DMS79 (cell line): ENCODE results near the gene SYT8.
"Not testable (repeated sequence)": the region's sequence is repeated elsewhere in the genome, so short reads cannot be mapped to it uniquely, and the experiment has no call there.

Experiments used
- DNase-seq: peaks from one replicate; lab custom pipeline; 2025; lab: John Stamatoyannopoulos, UW

SYT8 gene

DNA sequence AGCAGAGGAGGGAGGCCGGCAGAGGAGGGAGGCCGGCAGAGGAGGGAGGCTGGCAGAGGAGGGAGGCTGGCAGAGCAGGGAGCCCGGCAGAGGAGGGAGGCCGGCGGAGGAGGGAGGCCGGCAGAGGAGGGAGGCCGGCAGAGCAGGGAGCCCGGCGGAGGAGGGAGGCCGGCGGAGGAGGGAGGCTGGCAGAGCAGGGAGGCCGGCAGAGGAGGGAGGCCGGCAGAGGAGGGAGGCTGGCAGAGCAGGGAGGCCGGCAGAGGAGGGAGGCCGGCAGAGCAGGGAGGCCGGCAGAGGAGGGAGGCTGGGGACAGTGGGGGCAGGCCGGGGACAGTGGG, 39.0 kb downstream of the SYT8 start:
- not testable (repeated sequence) for DNase-seq

- not testable (repeated sequence) for DNase-seq
These were observed 39.8 kb downstream of the SYT8 start for GRCh38 chr11:1874441-1875092.

GRCh38 chr11:1875093-1875850, 40.5 kb downstream of the SYT8 start:
- no peak for DNase-seq

DNA sequence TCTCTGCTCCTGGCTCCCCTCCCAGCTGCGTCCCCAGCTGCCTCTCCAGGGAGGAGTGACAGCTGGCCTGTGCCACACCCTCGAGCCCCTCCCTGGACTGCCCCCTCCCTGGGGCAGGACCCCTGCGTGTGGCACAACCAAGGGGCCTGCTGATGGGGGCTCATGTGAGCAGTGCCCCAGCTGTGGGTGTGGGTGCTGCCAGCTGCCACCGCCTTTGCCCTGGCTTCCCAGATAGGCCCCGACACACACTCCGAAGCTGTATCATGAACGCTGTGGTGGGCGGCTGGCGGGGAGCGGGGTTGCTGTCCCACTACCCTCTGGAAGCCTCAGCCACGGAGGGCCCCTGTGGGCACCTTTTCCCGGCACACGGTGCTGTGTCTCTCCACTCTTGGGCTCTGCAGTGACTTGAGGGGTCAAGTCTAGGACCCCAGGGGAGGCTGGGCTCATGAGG, 41.1 kb downstream of the SYT8 start:
- not testable (repeated sequence) for DNase-seq

DNA sequence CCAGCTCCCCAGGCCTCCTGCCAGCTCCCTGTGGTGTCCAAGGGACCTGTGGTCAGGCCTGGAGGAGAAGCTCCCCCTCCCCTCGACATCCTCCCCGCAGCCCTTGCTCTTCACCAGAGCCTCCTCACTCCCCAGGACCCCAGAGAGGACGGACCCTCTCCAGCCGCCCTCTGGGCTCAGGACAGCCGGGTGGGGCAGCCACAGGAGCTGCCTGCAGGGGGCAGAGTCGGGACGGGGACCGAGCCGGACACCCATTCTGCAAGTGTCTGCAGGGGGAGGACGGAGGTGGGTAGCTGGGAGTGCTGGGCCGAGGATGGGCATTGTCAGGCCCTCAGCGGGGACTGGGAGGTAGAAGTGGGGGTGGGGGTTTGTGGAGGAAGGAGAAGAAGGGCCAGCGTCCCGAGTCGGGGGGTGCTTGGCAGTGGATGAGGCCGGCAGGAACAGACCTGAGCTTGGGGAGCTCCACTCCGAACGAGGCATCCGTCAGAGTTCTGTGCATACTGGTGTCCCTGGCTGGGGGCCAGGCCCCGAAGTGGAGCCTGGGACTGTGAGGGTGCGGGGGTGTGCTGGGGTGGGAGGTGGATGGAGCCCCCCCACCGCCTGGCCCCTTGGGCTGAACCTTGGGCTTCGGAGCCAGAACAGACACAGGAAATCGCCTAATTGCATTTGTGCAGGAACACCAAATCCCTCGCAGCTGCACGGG, 41.7 kb downstream of the SYT8 start:
- no peak for DNase-seq

DNA sequence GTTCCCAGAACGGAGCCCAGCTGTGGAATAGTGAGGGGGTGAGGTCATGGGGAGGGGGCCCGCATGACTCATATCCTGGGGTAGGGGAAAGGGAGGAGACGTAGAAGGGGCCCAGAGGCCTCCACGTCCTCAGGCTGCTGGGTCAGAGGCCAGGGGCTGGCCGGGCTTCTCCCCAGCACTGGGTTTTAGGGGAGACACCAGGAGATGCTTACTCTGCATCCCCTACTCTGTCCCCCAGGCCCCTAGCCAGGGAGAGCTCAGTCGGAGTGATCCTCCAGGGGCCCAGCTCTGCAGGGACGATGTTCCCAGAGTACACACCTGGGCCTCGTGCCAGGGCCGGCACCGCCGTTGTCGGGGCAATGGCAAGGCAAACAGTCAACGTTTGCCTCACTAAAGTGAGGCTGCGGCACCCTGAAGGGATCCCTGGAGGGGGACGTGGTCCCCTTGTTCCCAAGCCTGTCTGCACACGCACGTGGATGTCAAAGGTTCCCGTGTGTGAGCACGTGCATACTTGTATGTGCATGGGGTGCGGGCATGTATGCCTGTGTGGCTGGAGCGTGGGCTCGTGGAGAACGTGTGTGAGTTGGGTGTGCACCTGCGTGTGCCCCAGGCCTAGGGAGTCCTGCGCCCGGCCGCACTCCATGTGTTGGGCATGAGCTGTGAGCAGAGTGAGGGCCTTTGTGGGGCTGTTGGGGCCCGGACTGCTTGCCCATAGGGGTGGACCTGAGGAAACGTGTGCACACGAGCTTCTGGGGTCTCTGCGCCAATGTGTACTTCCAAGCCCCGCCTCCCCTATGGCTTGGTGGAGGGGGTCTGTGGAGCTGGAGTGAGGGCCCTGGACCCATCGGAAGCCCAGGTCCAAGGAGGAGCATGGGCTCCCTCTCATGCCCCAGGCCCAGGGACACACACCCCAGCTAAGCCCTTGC, 42.7 kb downstream of the SYT8 start:
- DNase-seq, result no peak

GRCh38 chr11:1878137-1879031, 43.6 kb downstream of the SYT8 start:
- no peak for DNase-seq

GRCh38 chr11:1879342-1879940, 44.7 kb downstream of the SYT8 start:
- DNase-seq, result no peak

DNA sequence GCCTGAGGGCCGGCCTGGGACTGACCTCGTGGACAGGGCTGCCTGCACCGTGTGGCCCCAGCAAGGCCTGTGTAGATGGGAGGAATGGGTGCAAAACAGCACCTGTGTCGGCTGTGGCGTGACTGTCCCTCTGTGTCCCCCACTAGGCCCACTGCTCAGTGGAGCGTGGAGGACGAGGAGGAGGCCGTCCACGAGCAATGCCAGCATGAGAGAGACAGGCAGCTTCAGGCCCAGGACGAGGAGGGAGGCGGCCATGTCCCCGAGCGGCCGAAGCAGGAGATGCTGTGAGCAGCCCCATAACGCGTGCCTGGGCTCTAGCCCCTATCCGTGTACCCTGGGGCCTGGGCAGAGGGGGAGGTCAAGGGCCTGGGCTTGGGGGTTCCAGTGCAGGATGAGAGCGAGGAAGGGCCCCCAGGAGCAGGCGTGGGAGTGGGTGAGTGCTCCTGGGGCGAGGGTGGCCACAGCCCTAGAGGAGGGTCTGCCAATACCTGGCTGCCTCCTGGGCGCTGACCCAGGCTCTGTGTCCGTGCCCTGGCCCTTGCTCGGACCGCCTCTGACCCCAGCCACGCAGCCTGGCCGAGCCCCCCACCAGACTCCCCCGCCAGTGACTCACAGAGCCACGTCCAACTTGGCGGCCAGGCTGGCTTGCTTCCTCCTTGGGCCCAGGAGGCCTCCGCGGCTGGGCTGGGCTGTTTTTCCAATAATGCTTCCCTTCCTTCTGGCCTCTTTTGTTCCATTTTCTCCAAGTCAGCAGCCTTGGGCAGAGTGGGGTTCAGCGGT, 45.3 kb downstream of the SYT8 start:
- no peak for DNase-seq

DNA sequence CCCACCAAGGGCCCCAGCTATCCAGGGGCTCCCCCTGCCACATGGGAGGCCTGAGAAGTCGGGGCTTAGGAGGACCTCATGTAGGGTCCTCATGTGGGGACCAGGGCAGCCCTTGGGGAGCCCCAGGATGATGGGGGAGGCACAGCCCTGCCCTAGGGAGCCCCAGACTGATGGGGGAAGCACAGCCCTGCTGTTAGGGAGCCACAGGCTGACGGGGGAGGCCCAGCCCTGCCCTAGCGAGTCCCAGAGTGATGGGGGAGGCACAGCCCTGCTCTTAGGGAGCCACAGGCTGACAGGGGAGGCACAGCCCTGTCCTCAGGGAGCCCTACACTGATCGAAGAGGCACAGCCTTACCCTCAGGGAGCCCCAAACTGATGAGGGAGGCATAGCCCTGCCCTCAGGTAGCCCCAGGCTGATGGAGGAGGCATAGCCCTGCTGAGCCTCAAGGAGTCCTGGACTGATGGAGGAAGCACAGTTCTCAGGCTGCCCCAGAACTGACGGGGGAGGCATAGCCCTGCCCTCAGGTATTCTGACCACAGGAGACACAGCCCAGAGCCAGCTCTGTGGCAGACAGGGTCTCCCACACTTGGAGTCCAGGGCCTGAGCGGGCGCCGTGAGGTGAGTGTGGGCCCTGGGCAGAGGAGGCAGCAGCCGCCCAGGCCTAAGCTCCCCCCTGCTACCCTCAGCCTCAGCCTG, 46.1 kb downstream of the SYT8 start:
- DNase-seq, result no peak

DNA sequence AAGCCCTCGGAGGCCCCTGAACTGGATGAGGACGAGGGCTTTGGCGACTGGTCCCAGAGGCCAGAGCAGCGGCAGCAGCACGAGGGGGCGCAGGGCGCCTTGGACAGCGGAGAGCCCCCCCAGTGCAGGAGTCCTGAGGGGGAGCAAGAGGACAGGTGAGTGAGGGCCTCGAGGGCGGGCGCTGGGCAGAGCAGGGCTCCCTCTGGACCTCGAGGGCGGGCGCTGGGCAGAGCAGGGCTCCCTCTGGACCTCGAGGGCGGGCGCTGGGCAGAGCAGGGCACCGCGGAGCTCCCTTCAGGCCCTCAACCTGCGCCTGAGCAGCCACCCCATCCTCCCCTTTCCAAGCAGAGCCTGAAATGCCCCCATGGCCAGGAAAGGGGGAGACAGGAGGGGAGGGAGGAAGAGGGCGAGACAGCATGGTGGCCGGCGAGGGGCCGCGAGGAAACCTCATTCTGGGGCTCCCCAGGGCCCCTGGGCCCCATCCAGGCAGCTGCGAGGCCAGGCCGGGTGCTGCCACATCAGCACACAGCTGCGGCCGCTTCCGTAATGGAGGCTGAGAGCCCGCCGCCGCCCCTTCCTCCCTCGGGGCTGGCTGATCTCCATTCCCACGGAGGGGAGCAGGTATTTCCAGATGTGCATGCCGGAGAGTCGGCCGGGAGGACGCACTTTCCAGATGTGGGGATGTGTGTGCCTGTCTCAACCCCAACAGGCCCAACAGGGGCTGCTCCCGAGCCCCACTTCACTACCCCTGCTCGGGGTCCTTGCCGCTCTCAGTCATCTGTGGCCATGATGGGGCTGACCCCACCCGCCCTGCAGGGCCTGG, 46.9 kb downstream of the SYT8 start:
- DNase-seq, result no peak

- DNase-seq, result peak; percentile 16
These were observed 47.8 kb downstream of the SYT8 start for GRCh38 chr11:1882265-1883238.

DNA sequence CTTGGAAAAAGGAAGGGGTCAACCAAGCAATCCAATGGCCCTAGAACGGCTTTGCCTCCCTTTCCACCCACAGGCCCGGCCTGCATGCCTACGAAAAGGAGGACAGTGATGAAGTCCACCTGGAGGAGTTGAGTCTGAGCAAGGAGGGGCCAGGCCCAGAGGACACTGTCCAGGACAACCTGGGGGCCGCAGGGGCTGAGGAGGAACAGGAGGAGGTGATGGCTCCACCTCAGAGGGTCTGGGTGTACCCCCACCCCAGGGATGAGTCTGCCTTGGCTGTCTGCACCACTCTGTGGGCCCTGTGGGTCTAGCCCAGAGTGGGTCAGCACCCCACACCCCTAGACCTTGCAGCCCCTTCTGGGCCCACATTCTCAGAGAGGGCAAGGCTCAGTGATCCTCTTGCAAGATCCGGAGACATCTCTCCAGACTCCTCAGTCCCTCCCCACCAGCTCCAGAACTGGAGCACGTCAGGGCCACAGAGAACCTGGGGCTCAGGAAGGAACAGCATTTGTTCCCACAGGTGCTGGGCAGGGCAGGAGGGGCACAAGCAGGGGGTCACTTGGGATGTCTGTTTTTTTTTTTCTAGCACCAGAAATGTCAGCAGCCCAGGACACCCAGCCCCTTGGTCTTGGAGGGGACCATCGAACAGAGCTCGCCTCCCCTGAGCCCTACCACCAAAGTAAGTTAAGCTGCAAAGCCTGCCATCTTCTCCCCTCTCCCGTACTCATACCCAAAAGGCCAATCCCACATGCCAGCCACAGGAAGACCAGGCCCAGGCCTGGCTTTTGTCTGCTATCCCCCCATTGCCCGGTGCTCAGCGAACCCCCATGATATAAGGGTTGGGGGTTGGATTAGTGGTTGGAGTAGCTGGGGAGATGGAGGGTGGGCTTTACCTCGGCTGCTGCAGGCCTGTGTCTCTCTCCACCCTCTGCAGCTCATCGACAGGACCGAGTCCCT, 48.8 kb downstream of the SYT8 start:
- no peak for DNase-seq

DNA sequence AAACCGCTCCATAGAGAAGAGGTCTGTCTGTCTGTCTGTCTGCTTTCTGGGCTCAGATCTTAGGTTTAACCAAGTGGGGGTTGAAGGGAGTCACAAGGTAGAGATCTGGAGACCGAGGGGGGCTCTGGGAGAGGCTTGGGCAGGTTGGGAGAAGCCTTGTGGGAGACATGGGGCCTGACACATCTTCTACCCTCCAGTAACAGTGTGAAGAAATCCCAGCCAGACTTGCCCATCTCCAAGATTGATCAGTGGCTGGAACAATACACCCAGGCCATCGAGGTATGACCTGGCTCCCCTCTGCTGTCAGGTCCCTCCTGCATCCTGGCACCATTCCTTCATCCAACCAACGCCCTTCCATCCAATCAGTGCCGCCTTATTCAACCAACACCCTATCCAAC, 49.5 kb downstream of the SYT8 start:
- DNase-seq, result no peak

GRCh38 chr11:1886551-1886950, 51.8 kb downstream of the SYT8 start:
- DNase-seq, result not testable (repeated sequence)
